ENCODE data around the gene TPM2. TPM values are rescaled to one million over a fixed set of nuclear protein-coding genes. Genes with fewer than 3 reads are reported as not detected.

The TPM2 gene
- total RNA-seq, 1 donor from 2014 or later, result 24.3 TPM

DNA sequence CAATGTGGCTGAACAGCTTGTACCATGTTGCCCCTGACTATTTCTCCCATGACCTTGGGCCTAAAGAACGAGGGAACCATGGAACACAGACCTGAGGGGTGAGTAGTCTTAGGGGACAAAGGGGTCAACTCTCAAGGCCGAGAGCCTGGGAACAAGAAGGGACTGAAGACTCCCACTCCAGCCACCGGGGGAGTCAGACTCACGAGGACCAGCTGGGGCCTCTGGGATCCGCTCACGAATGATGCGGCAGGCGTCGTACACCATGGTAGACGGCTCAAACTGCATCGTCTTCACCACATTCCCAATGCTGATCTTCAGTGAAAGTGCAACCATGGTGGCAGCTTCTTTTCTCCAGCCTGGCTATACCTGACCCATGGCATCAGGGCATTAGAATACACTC lies 35.6 kb upstream of the TPM2 start:
- Mint-ChIP-seq H3K4me3 (ENCODE audit: low read depth) (no peak overlapping the region), H3K9me3 (ENCODE audit: low read depth) (no peaks in the 10 kb centered on the region), H3K36me3 (ENCODE audit: insufficient read depth) (peaks cover 19% of the 10 kb centered on the region), H3K27me3 (no peaks in the 10 kb centered on the region), H3K4me1 (ENCODE audit: low read depth) (peaks cover 4% of the 10 kb centered on the region), H3K27ac (no peak overlapping the region)
- DNase-seq (ENCODE audit: low spot score, unreplicated experiment), result no peak
- TF ChIP-seq, protein P1, sequence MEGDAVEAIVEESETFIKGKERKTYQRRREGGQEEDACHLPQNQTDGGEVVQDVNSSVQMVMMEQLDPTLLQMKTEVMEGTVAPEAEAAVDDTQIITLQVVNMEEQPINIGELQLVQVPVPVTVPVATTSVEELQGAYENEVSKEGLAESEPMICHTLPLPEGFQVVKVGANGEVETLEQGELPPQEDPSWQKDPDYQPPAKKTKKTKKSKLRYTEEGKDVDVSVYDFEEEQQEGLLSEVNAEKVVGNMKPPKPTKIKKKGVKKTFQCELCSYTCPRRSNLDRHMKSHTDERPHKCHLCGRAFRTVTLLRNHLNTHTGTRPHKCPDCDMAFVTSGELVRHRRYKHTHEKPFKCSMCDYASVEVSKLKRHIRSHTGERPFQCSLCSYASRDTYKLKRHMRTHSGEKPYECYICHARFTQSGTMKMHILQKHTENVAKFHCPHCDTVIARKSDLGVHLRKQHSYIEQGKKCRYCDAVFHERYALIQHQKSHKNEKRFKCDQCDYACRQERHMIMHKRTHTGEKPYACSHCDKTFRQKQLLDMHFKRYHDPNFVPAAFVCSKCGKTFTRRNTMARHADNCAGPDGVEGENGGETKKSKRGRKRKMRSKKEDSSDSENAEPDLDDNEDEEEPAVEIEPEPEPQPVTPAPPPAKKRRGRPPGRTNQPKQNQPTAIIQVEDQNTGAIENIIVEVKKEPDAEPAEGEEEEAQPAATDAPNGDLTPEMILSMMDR (IDR thresholded peaks at IDR 0.05; ENCODE audit: unreplicated experiment), result no peak

DNA sequence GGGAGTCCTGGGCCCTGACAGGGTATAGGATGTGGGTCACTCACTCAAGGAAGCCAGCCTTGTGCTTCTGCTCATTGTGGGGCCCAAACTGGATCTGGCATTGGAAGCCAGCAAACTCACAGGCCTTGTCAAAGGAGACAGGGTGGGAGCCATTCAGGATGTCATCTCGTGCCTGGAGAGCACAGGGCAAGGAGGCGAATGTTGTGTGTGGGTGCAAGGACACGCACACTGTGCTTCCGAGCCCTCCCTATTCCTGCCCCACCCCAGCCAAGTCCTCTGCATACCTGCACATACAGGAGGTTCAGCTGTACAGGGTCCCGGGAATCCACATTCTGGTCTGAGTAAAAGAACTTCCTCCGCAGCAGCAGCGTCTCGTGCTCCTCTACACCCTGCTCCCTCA lies 34.2 kb upstream of the TPM2 start:
- no peak overlapping the region for H3K27ac Mint-ChIP-seq
- H3K27me3 Mint-ChIP-seq, result no peaks in the 10 kb centered on the region
- no peak for DNase-seq (ENCODE audit: low spot score, unreplicated experiment)
- peaks cover 4% of the 10 kb centered on the region for H3K4me1 Mint-ChIP-seq (ENCODE audit: low read depth)
- no peaks in the 10 kb centered on the region for H3K9me3 Mint-ChIP-seq (ENCODE audit: low read depth)
- TF ChIP-seq, protein P1 (IDR thresholded peaks at IDR 0.05; ENCODE audit: unreplicated experiment), result no peak
- no peak overlapping the region for H3K4me3 Mint-ChIP-seq (ENCODE audit: low read depth)
- peaks cover 25% of the 10 kb centered on the region for H3K36me3 Mint-ChIP-seq (ENCODE audit: insufficient read depth)

DNA sequence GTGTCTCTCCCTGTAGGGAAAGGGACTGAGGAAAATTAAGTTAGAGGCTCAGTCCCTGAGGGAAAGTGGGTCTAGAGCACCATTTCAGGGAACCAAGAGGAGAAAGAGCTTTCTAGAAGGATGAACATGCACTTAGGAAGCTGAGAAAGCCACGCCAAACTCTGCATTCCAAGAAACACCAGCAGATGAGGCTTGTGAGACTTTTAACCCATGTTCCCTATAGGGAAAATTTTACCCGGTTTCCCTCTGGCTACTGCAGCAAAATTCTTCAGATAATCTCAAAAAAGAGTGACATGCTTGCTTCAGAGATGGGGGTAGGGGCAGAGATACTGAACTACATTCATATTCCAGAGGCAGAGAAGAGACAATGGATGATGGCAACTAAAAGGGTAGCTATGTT lies 33.7 kb upstream of the TPM2 start:
- Mint-ChIP-seq H3K9me3 (ENCODE audit: low read depth) (no peaks in the 10 kb centered on the region), H3K4me3 (ENCODE audit: low read depth) (no peak overlapping the region), H3K4me1 (ENCODE audit: low read depth) (peaks cover 4% of the 10 kb centered on the region), H3K27ac (no peak overlapping the region), H3K36me3 (ENCODE audit: insufficient read depth) (peaks cover 25% of the 10 kb centered on the region), H3K27me3 (no peaks in the 10 kb centered on the region)
- TF ChIP-seq, protein P1 (IDR thresholded peaks at IDR 0.05; ENCODE audit: unreplicated experiment), result no peak
- DNase-seq (ENCODE audit: low spot score, unreplicated experiment), result no peak

DNA sequence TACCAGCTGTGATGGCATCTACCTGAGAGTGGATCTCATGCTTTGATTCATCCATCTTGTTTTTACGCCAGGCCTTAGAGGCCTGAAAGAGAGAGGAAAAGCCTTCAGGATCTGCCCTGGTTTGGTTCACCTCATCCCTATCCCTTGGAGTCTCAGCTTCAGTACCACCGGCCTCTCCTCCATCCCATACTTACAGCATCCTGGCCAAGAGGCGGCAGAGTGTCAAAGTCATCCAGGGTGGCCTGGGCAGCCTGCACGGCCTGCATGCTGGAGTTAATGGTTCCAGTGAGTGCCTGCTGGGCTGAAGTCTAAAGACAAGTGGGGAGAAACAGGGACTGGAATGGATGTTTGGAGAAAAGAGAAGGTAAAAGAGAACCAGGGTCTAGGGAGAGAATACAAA lies 29.8 kb upstream of the TPM2 start:
- H3K9me3 Mint-ChIP-seq (ENCODE audit: low read depth), result no peaks in the 10 kb centered on the region
- H3K36me3 Mint-ChIP-seq (ENCODE audit: insufficient read depth), result peaks cover 30% of the 10 kb centered on the region
- DNase-seq (ENCODE audit: low spot score, unreplicated experiment), result no peak
- H3K27ac Mint-ChIP-seq, result no peak overlapping the region
- no peaks in the 10 kb centered on the region for H3K27me3 Mint-ChIP-seq
- TF ChIP-seq, protein P1 (IDR thresholded peaks at IDR 0.05; ENCODE audit: unreplicated experiment), result no peak
- no peak overlapping the region for H3K4me3 Mint-ChIP-seq (ENCODE audit: low read depth)
- H3K4me1 Mint-ChIP-seq (ENCODE audit: low read depth), result no peaks in the 10 kb centered on the region

DNA sequence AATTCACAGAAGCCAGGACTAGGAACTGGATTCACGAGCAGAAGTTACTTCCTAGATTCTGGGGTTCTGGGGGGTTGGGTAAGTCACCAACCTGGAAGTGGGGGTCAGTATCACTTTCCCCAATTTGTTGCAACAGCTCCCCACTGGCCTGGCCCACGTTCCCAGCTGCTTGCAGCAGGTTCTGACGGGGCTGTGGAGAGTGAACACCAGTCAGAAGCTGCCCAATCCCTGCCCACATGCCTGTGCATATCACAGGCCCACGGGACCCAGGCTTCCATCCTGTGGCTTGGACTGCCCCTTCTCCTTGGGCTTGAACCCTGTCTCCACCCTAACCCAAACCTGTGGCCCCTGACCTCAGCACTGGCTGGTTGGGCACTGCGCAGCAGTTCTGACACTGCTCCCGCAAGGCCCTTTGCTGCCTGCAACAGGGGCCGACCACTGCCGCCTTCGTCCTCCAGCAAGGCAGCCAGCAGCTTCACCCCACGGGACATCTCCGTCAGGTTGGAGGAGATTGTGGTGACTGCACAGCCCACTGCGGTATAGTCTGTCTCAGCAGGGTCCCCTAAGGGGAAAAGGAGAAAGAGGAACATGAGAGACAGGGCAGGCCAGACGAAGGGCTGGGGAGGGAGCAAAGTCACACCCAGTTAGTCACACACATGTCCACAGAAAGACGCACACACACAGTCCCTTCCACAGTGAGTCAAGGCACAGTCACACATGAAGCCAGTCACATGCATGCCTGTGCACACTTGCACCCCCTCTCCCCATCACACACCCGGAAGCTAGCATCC lies 29.2 kb upstream of the TPM2 start:
- no peaks in the 10 kb centered on the region for H3K4me1 Mint-ChIP-seq (ENCODE audit: low read depth)
- H3K4me3 Mint-ChIP-seq (ENCODE audit: low read depth), result no peak overlapping the region
- peaks cover 29% of the 10 kb centered on the region for H3K36me3 Mint-ChIP-seq (ENCODE audit: insufficient read depth)
- TF ChIP-seq, protein P1 (IDR thresholded peaks at IDR 0.05; ENCODE audit: unreplicated experiment), result no peak
- H3K27me3 Mint-ChIP-seq, result no peaks in the 10 kb centered on the region
- no peak overlapping the region for H3K27ac Mint-ChIP-seq
- H3K9me3 Mint-ChIP-seq (ENCODE audit: low read depth), result no peaks in the 10 kb centered on the region
- no peak for DNase-seq (ENCODE audit: low spot score, unreplicated experiment)

Measured in progenitor cell of endocrine pancreas (in vitro differentiated cells).